Stimulated activated CD8-positive, alpha-beta memory T cell treated with anti-CD3 and anti-CD28 coated beads, Interleukin-2, amount 100 ng/mL, for 48 hours (primary cell): ENCODE results near the gene SCYGR1.
A peak's percentile ranks its signal among the peaks of the same experiment; 100 is the strongest.
"Not testable (repeated sequence)": the region's sequence is repeated elsewhere in the genome, so short reads cannot be mapped to it uniquely, and the experiment has no call there.

Experiments used
- DNase-seq, 2 donors: peaks; one replicate each; pipeline ENCODE4 v3.0.0-alpha.2; 2020; ENCODE audit warnings: low read depth in 2 of 2

SCYGR1 gene, protein sequence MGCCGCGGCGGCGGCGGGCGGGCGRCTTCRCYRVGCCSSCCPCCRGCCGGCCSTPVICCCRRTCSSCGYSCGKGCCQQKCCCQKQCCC

DNA sequence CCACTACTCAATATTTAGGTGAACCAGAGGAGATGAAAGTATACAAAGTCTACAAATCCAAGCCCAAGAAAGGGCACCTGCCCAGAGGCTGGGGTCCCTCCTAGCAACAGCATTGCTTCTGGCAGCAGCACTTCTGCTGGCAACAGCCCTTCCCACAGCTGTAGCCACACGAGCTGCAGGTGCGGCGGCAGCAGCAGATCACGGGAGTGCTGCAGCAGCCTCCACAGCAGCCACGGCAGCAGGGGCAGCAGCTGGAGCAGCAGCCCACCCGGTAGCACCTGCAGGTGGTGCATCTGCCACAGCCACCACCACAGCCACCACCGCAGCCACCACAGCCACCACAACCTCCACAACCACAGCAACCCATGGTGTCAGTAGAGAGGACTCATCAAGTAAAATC lies at the start of gene SCYGR1:
Gene SCYGR1 (minus strand): TSS at position 367 of the 400 bp plus-strand sequence. CDS start 0 bp downstream, at position 367.
- not testable (repeated sequence) for DNase-seq

DNA sequence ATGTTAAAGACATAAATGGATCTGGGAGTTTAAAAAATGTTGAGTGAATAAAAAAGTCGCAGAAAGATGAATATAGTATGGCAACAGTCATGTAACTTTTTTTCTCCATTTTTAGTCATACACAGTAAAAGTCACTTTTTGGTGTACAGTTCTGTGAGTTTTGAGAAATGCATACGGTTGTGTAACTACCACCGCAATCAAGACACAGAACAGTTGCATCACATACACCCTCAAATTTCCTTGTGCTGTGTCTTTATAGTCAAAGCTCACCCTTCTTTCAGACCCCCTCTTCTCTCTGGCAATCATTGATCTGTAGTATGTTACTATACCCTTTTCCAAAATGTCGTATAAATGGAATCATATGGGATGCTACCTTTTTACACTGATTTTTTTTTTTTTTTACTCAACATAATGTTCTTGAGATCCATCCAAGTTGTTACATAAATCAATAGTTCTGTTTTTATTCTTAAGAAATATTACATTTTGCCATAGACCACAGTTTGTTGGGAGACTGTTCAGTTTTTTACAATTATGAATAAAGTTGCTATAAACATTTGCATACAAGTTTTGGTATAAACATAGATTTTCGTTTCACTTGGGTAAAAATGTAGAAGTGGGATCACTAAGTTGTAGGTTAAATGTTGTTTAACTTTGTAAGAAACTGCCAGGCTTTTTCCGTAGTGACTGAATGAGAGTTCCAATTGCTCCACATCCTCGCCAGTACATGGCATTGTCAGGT lies 48.9 kb upstream of the SCYGR1 start:
- DNase-seq: no peak

DNA sequence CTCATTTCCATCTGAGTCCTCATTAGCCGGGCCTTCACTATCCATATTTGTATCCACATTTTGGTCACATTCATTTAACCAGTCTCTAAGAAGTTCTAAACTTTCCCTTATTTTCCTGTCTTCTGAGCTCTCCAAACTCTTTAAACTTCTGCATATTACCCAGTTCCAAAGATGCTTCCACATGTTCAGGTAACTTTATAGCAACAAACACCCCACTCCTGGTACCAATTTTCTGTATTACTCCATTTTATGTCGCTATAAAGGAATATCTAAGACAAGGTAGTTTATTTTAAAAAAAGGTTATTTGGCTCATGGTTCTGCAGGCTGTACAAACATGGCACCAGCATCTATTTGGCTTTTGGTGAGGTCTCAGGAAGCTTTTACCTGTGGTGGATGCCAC lies 45.4 kb upstream of the SCYGR1 start:
- no peak for DNase-seq

DNA sequence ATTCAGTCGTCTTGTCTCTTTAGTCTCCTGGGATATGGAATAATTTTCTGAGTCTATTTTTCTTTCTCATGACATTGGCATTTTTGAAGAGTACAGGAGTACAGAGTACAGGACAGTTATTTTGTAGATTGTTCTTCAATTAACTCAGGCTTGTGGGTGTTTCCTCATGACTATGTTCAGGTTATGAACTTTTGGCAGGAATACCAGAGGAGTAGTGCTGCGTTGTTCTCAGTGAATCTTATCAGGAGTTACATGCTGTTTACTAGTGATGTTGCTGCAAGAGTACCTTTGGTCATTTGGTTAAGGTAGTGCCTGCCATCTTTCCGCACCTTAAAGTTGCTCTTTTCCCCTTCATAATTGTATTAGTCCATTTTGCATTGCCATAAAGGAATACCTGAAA lies 42.9 kb upstream of the SCYGR1 start:
- no peak for DNase-seq

DNA sequence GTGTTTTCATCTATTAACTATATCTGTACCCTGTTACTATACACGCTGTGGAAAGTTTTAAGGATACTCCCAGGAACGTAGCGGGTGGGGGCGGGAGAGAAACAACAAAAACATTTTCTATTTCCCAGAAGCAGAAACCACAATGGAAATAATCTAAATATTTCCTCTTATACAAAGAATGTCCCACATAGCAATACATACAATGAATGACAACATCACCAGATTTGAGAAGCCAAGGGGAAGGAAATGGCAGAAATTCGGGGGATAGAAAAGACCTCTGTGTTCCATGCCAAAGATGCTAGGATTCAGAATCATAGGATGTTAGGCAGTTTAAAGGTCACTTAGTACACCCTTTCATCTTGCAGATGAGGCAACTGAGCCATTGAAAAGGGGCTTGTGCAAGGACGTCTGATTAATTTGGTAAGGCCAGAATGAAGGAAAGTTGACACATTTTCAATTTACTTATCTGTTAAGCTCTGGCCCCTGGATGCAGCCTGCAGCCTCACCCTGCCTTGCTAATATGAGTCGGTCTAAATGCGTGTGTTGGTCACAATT lies 41.1 kb upstream of the SCYGR1 start:
- DNase-seq: no peak

DNA sequence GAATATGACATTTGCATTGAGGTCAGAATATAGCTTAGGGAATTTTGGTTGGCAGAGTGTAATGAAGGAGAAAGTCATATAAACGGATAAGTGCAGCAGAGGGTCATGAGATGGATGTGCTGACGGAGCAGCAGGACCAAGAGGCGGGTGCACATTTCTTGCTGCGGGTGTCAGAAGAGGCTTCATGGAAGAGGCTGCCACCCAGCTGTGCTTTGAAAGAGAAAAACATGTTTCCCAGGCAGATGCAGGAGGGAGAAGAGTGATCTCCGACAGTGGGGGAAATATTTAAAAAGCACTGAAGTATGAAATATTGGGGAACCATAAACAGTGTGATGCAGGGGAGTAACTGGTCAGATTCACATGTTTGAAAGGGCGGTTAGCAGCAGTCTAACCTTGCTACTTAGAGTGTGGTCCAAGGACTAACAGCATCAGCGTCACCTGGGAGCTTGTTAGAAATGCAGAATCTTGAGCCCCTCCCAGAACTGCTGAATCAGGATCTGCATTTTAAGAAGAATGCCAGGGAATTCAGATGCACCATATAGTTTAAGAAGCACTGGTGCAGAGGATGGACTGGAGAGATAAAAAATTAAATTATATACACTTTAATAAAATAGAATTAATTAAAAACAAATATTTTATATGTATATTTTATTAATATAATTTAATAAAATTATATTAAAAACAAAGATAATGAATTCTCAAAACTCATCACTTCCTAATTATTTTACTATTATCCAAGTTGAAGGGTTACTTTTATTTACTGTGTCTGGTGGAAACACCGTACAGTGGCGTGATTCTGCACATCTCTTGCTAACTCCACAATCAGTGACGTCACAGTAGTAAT lies 36.1 kb upstream of the SCYGR1 start:
- no peak for DNase-seq

DNA sequence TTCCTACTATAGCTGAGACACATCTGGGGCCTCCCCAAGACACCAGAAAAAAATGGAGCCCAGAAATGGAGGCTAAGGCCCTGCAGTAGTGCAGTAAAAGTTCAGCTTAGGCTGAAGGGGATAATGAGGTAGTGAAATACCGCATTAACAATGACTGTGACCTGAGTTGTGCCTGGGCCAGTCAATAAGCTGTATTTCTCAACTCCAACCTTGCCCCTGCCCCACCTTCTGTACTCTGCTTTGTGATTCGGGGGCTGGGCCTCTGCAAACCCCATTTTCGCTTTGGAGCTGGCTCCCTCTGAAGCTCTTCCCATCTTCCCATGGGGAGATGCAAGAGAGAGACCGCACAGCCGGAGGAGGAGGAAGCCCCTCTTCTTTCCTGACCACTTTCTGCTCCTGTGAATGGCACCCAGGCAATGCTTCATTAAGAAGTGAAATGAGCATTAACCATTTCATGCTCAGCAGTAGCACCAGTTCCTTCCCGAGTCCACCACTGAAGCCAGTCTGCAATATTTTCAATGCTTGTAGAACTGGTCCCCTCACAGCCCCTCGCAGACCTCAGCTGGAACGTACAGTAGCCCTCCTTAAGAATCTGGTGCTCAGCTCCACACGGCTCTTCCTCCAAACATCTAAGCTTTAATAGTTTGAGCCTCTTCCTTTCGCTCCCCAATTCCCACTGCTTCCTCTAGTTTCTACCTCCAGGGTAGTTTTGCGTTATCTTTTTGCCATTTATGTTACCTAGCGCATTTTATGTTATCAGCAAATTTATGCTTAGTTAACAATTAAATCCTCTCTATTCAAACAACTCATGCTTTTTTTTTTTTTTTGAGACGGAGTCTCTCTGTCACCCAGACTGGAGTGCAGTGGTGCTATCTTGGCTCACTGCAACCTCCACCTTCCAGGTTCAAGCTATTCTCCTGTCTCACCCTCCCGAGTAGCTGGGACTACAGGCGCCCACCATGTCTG lies 32.6 kb upstream of the SCYGR1 start:
- DNase-seq: no peak

DNA sequence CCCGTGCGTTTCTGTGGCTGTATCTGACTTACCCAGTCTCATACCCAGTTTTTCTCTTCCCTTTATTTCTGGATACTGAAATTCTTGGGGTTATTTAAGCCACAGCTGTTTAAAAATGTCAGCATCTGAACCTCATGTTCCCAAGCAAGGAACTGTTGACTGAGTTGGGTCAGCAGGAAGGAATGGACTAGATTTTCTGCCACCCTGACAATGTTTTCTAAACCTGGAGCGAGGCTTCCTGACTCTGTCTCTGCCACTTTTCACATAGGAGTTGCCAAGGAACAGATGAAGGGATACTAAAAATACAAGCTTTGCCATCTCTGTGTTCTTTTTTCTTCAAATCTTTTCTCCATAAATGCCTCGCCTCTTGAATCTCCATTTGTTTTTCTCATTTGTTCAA lies 29.0 kb upstream of the SCYGR1 start:
- no peak for DNase-seq

DNA sequence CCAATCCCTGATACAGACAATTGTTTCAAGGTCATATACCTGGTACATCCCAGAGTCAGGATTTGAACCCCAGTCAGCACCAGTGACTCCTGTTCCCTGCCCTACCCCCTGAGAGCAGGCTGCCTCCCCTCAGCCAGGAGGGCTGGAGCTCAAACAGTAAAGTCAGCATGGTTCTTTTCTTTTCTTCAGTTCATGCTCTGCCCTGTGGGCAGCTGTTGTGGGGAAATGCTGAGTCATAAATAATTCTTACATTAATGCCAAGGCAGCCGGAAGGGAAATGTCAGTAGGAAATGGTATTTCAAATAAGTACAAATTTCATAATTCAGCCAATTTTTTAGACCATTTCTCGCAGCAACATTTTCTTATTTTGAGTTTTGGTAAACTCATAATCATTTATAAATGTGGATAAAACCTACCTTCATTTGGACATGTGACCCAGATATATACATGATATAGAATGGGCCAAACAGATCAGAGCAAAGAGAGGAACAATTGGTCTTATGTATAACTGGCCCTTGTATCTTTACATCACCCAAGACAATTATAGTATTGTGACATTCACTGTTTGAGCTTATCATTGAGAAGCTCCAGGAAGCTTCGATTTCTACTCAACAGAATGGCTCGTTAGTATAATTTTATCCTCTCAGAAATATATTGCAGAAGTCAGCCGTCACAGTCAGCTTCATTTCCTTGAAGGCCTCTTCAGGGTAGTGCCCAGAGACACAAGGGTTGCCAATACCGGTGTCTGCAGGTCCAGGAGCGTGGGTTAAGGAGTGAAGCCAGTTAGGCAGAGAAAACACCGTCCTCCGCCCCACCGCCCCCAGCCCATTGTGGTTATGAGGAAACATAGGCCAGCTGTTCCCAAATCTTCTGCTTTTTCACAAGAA lies 28.0 kb upstream of the SCYGR1 start:
- no peak for DNase-seq

DNA sequence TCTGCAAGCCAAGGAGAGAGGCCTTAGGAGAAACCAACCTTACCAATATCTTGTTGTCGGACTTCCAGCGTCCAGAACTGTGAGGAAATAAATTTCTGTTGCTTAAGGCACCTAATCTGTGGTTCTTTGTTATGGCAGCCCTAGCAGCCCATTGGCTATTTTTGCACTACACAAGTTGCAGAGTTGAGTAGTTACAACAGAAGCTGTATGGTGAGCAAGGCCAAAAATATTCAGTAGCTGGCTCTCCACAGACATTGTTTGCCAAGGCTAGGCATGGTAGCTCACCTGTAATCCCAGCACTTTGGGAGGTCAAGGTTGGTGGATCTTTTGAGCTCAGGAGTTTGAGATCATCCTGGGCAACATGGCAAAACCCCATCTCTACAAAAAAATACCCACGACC lies 27.1 kb upstream of the SCYGR1 start:
- DNase-seq: no peak

DNA sequence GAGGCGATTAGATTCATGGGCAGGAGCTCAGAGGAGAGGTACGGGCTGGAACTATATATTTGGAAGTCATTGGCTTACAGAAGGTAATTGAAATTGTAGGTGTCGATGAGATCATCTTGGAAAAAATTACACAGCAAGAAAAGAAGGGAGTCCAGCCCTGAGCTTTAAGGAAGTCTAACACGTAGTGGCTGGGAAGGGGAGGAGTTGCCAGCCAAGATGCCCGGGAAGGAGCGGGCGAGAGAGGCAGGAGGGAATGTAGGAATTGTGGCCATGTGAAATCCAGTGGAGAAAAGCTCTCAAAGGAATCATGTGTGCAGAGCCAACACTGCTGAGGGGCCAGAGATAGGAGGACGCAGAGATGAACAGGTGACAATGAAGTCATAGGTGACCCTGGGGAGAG lies 25.6 kb upstream of the SCYGR1 start:
- DNase-seq: no peak

DNA sequence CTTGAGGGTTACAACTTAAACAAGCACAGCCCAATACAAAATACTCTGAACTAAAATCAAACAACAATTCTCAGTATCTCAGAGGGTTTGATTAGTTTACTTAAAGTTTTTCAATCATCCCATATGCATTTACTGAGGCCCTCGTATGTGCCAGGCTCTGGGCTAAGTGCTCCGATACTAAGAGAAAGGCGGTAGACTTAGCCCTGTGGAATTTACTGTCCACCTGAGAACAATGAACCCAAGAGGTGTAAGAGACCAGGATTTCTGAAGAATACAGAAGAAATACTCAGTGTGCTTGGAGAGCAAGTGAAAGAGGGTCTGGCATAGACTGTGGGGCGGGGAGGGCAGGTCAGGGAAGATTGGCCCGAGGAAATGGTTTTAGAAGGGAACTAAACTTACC lies 25.1 kb upstream of the SCYGR1 start:
- DNase-seq: no peak

DNA sequence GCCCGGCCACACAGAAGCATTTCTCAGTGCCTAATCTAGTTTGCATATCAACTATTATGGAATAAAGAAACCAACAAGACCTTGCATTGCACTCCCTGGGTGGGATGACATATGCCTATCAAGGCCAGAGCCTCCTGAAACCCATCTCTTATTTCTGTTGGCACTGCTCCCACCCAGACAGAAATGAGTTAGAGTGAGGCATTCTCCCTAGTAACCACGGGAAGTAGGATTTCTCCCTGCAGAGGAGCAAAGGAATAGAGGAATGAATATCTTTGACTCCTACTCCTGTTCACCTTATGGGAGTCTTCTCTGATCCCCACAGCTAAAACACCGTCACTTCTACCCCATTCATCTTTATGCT lies 24.2 kb upstream of the SCYGR1 start:
- DNase-seq: no peak

DNA sequence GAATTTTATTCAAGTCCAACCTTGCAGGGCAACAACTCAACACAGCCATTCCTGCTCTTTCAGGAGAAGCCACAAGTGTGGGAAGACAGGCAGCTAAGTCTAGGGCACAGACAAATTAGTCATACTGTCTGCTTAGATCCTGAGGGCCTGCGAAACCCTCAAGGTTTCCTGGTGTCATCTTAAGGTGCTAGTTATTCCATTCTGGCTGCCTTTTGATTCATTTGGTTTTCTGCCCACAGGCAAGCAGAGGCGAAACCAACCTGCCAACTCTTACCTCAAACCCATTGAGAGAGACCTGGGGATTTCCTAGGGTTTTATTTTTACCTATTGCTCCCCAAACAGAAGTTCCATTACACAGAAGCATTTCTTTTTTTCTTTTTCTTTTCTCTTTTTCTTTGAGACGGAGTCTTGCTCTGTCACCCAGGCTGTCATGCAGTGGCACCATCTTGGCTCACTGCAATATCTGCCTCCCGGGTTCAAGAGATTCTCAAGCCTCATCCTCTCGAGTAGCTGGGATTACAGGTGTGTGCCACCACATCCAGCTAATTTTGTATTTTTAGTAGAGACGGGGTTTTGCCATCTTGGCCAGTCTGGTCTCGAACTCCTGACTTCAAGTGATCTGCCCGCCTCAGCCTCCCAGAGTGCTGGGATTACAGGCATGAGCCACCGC lies 23.7 kb upstream of the SCYGR1 start:
- peak; percentile 32 to 40 for DNase-seq

DNA sequence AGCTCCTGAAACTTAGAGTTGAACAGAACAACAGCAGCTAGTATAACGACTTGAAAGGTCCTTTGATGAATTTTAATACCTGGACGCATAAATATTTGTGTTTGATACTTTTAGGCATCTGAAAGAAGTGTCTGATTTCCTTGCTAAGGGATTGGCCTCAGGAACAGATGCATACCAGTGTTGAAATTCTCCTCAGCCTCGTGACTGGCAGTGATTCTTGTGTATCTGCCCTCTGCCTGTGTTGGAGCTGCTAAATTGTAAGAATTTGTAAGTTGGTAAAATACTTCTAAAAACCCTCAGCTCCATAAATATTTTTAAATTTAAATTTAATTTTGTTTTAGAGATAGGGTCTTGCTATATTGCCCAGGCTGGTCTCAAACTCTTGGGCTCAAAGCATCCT lies 22.4 kb upstream of the SCYGR1 start:
- no peak for DNase-seq

DNA sequence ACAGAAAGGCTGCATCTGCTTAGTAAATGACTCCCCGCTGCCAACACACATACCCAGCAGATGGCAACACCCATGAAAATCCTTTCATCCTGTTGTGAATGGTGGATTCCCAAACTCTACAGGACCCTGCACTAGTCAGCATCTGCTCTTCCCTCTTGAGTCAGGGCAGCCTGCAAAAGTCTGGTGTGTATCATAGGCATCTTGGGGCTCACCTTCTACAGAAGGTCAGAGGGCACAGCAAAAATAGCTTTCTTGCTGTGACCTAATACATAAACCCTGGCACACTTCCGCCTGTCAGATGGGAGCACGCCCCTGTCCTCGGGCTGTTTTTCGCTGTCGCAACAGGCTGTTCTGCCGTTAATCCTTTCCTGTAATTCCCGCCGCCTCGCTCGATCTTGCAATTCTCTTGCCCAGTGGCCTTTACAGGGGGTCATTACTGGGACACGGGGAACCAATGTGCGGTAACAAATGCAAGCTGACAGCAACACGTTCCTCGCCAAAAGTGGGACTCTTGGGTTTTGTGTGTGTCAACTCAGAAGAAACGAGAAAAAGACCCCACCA lies 19.9 kb upstream of the SCYGR1 start:
- no peak for DNase-seq

DNA sequence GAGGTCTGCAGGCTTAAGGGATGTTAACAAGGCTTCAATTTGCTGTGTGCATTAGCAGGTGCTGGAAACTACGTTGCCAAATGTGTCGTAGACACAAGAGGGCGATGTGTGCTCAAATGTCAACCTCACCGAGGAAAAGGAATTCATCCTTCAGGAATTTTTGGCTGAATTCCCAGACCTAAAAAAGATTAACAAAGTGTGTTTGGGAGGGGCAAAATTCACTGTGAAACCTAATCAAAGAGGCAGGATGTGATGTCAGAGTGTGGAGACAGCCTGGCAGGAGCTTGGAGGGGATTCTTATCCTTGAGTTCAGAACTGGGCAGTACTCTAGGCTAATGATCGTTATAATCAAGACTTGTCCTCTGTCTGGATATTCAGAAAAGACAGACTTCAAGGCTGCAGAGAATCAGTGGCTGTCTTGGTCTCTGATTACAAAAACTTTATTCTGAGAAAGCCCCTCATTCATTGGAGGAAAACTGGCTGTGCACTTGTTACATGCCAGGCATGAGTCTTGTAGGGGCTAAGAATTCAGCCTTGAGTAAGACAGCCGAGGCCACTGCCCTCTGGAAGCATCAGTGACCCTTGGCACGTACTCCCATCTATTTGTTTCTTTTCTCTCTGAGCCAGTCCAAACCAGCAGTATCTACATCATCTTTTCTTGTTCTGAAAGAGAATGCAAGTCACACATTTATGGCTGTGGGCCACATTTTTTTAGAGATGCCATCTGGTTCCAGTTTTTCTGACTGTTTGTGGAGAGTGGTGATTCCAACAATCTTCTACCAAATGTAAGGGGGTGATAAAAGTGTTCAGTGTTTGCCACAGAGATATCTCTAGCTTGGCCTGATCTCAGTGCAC lies 18.7 kb upstream of the SCYGR1 start:
- DNase-seq: no peak

DNA sequence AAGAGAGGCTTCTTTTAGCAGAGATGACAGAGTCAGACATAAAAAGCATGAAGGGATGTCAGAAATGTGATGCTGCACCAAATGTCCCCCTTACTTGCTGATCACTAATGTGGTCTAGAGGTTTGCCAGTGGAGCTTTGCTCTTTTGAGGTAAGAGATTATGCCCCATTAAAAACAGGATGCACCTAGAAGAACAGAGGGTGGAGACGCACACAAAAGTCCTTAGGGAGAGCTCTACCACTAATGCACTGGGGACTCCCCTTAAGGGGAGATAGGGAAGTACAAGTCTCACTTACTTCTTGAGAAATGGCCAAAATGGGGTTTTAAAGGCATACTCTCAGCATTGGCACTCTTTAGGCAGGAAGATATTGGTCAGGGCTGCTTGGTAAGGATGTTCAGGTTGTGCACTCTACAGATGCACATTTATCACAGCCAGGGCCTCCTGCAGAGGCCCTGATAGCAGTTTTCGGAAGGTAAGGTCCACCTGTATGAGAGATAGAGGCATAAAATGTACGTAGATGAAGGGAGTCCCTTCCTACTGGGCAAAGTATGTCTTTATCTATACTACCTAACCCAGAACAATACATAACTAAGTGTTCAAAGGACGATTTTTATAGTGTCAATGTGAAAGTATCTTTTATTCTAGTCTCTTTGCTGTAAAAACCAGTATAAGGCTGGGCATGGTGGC lies 17.0 kb upstream of the SCYGR1 start:
- DNase-seq: no peak
